NCI-H748 treated with DMSO at 0.1 percent for 48 hours (cell line): Measurements from ENCODE around the gene MRC1.

Experiments used
- DNase-seq: peaks from one replicate; lab custom pipeline; 2025; lab: John Stamatoyannopoulos, UW

The MRC1 gene

GRCh38 chr10:17847585-17848296, 38.6 kb downstream of the MRC1 start:
- no peak for DNase-seq

DNA sequence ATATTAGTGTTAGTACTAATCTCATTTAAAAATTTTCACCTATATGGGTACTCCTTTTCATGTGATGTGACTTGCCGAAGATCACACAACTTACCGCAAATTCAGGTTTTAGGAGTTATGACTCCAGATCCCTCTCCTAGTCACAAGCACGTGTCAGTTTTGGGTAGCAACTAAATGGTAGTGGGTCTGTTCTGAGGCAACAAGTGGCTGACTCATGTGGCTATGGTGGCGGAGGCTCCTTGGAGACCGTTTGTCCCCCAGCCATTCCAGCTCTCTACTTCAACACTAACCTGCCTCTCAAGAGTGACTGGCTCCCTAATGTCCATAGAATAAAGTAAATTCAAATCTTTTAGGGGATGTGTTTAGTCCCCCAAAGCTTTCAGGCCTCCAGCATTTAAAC, 39.5 kb downstream of the MRC1 start:
- DNase-seq: no peak

GRCh38 chr10:17850501-17850900, 41.4 kb downstream of the MRC1 start:
- DNase-seq: peak; percentile 44

- peak; percentile 37 for DNase-seq
Measured at GRCh38 chr10:17851611-17852010, 42.5 kb downstream of the MRC1 start.

GRCh38 chr10:17854044-17854652, 45.0 kb downstream of the MRC1 start:
- no peak for DNase-seq

DNA sequence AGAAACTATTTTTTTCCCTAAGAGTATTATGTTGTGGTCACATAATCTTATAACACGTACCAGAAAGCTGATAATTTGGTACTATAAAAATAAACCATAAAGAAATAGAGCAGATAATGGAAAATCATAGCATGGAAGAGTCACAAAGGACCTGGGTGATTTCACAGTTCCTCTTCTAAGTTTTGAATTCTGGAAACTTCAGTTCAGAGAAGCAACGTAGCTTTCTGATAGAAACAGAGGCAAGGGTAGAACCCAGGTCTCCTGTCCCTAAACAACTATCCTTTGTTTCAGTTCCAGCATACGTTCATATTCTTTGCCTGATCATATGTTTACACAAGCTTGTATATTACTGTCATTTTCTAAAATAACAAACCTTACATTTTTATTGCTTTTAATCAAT, 47.9 kb downstream of the MRC1 start:
- DNase-seq: no peak

GRCh38 chr10:17859492-17860156, 50.5 kb downstream of the MRC1 start:
- no peak for DNase-seq

DNA sequence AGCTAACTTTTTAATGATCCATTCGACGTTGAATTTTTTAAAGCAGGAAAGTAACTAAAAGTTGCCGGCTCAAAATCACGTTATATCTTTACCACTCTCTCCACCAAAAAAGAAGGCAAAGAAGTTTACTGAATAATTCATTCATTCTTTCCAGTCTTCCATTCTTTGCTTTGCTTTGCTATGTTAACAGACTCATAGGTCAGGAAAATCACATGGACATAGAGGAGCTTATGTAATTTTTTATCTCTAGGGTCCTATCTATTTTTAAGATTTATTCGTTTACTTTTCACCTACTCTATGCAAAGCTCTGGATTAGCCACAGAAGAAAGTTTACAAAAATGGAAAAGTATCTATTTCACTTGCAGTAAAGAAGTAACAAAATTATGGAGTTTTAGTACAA, 52.6 kb downstream of the MRC1 start:
- no peak for DNase-seq

- no peak for DNase-seq
Measured at GRCh38 chr10:17865351-17865750, 56.2 kb downstream of the MRC1 start.

GRCh38 chr10:17866346-17866745, 57.2 kb downstream of the MRC1 start:
- no peak for DNase-seq

DNA sequence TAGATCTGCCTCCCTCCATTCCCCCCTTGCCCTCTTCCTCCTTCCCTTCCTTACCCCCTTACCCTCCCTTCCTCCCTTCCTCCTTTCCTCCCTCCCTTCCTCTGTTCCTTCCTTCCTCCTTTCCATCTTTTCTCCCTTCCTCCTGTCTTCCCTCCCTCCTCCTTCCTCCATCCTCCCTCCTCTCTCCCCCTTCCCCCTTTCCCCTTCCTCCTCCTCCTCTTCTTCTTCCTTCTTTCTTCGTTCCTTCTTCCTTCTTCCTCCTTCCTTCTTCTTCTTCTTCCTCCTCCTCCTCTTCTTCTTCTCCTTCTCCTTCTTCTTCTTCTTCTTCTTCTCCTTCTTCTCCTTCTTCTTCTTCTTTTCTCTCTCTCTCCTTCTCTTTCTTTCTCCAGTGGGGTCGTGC, 57.9 kb downstream of the MRC1 start:
- DNase-seq: no peak

GRCh38 chr10:17871036-17871435, 61.9 kb downstream of the MRC1 start:
- DNase-seq: no peak

DNA sequence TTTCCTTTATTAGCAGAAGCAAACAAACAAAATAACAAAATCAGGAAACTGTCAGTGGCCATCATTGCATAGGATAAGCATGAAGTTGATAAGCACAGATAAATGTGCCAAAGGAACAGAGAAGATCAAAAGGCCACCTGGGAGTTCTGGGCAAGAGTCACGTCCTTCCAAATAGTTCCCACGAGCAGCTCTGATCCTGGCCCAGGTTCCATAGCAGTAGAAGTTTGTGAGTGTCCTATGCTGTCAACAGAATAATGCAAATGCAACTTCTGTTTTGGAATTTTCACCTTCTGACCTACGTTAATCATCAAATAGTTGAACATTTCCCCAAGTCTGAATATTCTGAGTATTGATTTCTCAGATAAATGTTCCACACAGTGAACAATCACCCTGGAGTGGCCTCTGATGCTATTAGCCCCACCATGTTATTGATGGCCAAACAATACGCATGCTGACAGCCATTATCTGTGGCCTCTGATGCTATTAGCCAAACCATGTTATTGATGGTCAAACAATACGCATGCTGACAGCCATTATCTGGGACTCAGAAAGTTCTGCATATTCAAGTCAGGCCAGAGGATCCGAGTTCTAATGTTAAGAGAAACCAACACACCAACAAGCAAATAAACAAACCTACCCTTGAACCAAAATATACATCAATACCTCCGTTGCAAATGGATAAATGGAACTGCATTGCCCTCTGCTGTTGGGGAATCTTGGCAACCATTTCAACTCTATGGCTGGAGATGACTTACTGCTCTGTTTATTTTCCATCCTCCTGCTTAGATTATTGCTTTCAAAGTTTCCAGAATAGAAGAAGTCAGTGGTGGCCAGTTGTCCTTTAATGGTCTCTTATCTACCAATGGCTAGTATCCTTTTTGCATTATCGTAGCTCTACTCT, 63.3 kb downstream of the MRC1 start:
- DNase-seq: peak; percentile 7

- no peak for DNase-seq
Measured at GRCh38 chr10:17873946-17874345, 64.8 kb downstream of the MRC1 start.

GRCh38 chr10:17877121-17877520, 68.0 kb downstream of the MRC1 start:
- DNase-seq: no peak

DNA sequence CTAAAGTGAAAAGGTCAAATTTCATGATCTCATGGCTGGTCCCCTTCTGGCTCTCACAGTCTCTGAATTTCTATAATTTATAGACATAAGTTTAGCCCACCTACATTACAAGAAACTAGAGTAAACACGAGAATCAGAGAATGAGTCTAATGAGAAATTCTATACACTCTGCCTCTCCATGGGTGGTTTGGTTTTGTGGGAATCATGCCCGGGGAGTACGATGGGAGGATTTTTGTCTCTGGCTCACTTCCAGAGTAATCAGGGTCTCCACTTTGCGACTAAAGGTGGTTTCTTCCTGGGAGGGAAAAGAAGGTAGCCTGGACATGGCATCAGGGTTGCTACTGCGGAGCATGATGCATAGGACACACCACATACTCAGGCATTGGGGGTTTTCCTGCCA, 69.7 kb downstream of the MRC1 start:
- no peak for DNase-seq

GRCh38 chr10:17880601-17881000, 71.5 kb downstream of the MRC1 start:
- DNase-seq: no peak

DNA sequence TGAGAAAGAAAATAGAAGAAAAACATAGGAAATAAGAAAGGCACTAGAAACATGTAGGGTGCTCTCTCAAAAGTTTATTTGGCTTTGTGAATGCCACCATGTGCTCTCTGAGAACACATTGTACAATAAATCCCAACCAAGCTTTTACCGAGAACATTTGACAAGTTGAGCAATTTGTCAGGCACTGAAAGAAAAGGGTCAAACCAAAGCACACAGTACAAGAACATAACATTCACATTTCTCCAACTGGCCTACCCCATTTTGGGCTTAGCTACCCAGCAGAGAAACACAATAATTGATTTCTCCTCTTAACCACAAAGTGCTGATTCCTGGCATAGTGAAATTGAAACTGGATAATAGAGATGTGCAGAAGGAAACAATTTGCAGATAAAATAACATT, 73.4 kb downstream of the MRC1 start:
- DNase-seq: no peak

DNA sequence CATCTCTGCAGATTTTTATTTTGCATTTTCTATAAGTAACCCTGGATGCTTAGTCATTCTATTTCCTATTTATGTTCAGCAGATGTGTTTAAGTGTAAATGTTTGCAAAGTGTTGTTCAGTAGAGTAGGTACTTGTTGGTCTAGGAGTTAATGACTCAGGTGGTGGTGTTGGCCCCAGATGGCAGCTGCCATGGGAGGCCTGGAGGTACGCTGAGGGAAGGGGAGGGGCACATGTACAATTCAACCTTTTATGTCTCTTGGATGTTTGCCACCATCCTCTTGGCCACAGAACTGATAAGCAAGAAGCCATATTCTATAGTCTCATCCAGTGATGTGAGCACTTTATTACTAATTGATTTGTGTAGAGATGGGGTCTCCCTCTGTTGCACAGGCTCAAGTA, 74.5 kb downstream of the MRC1 start:
- DNase-seq: peak; percentile 83

- no peak for DNase-seq
Measured at GRCh38 chr10:17888189-17888588, 79.0 kb downstream of the MRC1 start.

DNA sequence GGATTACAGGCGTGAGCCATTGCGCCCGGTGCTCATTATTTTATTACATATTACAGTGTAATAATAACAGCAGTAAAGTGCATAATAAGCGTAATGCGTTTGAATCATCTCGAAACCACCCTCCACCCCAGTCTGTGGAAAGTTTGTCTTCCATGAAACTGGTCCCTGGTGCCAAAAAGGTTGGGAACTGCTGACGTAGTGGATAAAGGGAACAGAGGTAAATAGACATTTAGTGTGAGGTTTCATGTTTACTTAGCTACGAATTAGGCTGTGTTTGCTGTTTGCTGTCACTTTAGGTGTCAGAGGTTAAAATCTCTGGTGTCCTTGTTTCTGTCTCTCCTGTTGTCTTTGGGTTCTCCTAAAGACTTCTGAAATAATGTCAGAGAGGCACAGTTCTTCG, 82.3 kb downstream of the MRC1 start:
- DNase-seq: peak; percentile 71

- no peak for DNase-seq
Measured at GRCh38 chr10:17904564-17904963, 95.4 kb downstream of the MRC1 start.
